Skin epidermis (tissue), 12 donors: ENCODE measurements around the gene THBS1.

ENCODE experiments used
- H3K27ac ChIP-seq, 21 experiments: fragments of 200-600 bp; sonication (generic) in 11 of 21; one replicate each; pipeline ENCODE4 v1.5.0; 2020; ENCODE audit warnings: mild to moderate bottlenecking in 3 of 21, inconsistent platforms in 2 of 21, moderate library complexity in 2 of 21
- H3K4me3 ChIP-seq, 7 experiments: fragments of 200-600 bp; sonication (generic) in 2 of 7; one replicate each; pipeline ENCODE4 v1.5.0; 2020; ENCODE audit warnings: inconsistent platforms in 2 of 7, mild to moderate bottlenecking in 2 of 7, moderate library complexity in 1 of 7

Gene THBS1

DNA sequence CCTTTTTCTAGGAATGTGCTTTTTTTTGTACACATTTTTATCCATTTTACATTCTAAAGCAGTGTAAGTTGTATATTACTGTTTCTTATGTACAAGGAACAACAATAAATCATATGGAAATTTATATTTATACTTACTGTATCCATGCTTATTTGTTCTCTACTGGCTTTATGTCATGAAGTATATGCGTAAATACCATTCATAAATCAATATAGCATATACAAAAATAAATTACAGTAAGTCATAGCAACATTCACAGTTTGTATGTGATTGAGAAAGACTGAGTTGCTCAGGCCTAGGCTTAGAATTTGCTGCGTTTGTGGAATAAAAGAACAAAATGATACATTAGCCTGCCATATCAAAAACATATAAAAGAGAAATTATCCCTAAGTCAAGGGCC, 16.5 kb downstream of the THBS1 start:
- Histone ChIP-seq H3K4me3 (no peak overlapping the region), H3K27ac (no peak overlapping the region)

DNA sequence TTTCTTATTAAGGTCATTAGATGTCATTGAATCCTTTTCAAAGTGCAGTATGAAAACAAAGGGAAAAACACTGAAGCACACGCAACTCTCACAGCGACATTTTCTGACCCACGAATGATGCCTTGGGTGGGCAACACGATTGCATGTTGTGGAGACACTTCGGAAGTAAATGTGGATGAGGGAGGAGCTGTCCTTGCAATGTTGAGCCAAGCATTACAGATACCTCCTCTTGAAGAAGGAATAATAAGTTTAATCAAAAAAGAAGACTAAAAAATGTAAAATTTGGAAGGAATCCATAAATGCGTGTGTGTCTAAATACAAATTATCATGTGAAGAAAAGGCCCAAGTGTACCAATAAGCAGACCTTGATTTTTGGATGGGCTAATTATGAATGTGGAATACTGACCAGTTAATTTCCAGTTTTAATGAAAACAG, 16.9 kb downstream of the THBS1 start:
- Histone ChIP-seq H3K4me3 (no peak overlapping the region), H3K27ac (no peak overlapping the region)

DNA sequence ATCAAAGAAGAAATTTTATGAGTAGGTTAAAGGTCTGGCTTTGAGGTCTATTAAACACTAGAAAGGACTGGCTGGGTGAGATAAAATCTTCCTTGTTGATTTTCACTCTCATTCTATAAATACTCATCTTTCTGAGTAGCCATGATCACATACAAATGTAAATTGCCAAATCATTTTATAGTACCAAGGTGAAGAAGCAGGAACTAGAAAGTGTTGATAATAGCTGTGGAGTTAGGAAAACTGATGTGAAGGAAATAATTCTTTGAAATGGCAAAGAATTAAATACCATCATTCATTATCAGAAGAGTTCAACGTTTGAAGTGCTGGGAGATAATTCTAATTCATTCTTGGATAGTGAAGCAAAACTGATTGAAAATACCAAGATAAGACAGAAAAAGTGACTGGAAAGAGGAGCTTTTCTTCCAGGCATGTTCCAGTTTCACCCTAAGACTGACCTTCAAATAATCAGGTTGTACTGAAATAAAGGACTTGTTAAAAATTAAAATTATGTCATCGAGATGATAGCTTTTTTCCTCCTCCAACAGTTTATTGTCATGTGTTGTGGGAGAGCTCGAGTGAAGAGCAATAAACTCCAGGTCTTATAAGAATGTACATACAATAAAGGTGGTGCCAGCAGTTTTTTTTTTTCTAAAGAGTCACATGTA, 17.4 kb downstream of the THBS1 start:
- H3K4me3 ChIP-seq: no peak overlapping the region
- H3K27ac ChIP-seq: no peak overlapping the region

DNA sequence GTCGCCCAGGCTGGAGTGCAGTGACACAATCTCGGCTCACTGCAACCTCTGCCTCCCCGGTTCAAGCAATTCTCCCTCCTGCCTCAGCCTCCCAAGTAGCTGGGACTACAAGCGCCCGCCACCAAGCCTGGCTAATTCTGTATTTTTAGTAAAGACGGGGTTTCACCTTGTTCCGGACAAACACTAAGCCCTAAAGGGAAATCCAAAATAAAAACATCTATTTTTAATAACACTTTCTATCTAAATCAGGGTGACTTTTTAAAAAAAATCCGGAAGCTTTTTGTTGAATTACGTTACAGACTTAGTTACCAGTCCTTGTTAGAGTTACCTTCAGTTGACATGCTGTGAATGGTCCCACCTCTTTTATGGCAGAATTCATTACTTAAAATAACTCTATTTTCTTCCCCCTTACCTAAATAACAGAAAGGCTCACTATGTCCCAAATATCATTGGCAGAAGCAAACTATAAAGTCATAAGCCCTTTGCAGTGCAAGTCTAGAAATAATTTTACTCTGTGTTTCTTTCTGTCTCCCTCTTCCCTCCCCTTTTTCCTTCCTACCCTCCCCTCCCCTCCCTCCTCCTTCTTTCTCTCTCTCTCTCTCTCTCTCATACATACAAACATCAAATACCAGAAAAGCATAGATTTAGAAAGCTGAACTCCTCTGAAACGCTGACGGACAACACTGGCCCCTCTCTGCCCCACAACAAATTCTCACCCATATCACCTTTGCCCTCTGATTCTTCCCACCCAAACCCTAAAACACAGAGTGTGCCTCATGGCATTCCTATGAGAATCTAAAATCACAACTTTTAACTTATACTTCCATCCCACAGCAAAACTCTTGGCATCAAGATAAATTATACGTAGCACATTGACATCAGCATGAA, 18.3 kb downstream of the THBS1 start:
- H3K27ac ChIP-seq: no peak overlapping the region
- H3K4me3 ChIP-seq: no peak overlapping the region

DNA sequence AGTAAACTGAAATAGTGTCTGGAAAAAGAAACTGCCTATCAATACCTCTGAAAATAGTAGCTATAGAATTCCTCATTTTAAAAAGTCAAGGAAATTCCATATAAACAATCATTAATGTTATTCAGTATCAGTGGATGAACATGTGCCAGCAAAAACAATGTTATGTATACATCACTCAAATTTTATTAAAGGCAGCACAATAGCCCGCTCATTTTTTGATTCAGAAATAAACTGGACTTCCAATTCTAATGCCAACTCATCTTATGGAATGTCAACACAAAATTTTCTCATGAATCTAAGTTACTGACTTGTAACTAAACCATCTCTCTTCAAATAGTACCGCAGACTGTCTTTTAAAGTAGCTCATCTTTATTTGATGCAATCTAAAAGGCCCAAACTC, 19.0 kb downstream of the THBS1 start:
- H3K4me3 ChIP-seq: no peak overlapping the region
- H3K27ac ChIP-seq: no peak overlapping the region

- H3K4me3 ChIP-seq: no peak overlapping the region
- no peak overlapping the region for H3K27ac ChIP-seq
Observed at GRCh38 chr15:39602143-39602542, 21.3 kb downstream of the THBS1 start.

GRCh38 chr15:39605146-39605545, 24.3 kb downstream of the THBS1 start:
- no peak overlapping the region for H3K27ac ChIP-seq

GRCh38 chr15:39608185-39609139, 27.6 kb downstream of the THBS1 start:
- Histone ChIP-seq H3K4me3 (no peak overlapping the region), H3K27ac (no peak overlapping the region)

More at GRCh38 chr15:39605146-39605545, 24.3 kb downstream of the THBS1 start:
- no peak overlapping the region for H3K4me3 ChIP-seq

DNA sequence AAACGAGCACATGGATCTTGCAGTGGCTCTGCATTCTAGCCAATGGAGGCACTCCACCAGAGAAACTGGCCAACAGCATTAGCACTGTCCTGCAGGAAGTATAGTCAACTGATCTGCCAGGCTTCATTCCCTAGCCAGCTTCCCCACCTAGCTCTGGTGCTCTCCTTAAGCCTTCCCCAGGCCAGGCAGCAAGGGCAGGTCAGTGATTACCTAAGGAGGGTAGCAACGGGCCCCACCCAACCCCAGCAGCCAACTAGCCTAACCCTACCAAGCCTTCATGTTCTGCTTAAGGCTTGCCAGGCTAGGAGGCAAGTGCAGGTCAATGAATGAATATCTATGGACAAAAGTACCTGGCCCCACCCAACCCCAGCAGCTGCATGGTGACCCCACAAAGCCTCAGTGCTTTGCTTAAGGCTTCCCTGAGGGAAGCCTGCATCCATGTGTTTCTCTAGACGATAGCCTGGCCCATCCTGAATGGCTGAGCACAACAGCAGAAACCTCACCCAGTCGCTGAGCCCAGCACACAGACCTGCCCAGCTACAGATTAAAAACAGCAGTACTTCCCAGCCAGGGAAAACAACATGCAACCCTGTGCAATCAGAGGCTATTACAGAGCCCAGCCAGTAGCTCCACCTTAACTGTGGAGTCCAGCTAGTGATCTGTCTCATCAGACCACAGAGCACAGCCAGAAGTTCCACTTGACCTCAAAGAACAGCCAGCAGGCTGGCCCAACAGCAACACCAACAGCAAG, 28.5 kb downstream of the THBS1 start:
- Histone ChIP-seq H3K4me3 (no peak overlapping the region), H3K27ac (no peak overlapping the region)

DNA sequence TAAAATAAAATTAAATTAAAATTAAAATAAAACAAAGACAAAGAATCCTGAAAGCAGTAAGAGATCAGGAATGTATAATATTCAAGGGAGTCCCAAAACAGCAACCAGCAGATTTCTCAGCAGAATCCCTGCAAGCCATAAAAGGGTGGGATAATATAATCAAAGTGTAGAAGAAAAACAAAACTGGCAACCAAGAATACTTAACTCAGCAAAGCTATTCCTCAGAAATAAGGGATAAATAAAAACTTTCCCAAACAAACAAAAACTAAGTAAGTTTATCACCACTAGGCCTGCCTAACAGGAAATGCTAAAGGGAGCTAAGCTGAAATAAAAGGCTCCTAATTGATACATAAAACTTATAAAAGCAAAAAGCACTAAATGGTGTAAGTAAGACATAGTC, 29.8 kb downstream of the THBS1 start:
- H3K4me3 ChIP-seq: no peak overlapping the region
- H3K27ac ChIP-seq: no peak overlapping the region

GRCh38 chr15:39613271-39613670, 32.4 kb downstream of the THBS1 start:
- no peak overlapping the region for H3K4me3 ChIP-seq
- no peak overlapping the region for H3K27ac ChIP-seq

DNA sequence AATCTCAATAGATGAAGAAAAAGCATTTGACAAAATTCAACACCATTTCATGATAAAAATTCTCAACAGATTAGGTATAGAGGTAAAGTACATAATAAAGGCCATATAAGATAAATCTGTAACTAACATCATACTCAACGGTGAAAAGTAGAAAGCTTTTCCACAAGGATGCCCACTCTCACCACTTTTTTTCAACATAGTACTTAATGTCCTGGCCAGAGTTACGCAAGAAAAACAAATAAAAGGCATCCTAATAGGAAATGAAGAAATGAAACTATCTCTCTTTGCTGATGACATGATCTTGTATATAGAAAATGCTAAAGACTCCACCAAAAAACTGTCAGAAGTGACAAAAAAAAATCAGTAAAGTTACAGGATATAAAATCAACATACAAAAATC, 33.0 kb downstream of the THBS1 start:
- no peak overlapping the region for H3K4me3 ChIP-seq
- H3K27ac ChIP-seq: no peak overlapping the region

DNA sequence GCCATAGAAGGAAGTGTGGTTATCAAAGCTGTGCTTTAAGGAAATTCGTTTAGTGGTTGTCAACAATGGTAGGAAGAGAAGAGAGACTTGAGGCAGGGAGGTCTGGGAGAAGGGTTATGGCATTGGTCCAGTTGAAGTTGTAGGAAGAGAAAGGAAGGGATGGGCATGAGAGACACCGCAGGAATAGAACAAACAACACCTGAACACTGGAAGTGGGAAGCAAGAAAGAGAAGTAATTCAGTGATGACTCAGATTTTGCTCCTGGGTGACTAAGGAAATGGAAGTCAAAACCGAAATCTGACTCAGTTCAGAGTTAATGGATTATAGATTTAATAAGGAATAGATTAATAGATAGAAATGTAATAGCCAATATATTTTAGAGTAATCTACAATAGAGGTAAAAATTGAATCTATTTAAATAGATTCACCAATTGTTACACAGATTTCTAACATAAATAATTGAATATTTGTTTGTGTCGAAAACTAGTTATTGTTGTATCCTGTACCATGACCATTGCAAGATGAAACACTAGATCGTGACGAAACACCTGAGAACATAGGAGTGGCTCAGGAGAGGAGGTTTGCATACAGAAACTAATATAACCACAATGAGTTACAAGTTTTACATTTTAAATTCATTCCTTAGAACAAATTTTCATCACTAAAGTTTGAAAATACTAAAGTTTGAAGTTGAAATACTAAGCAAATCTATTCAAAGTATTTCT, 36.0 kb downstream of the THBS1 start:
- no peak overlapping the region for H3K4me3 ChIP-seq
- no peak overlapping the region for H3K27ac ChIP-seq

DNA sequence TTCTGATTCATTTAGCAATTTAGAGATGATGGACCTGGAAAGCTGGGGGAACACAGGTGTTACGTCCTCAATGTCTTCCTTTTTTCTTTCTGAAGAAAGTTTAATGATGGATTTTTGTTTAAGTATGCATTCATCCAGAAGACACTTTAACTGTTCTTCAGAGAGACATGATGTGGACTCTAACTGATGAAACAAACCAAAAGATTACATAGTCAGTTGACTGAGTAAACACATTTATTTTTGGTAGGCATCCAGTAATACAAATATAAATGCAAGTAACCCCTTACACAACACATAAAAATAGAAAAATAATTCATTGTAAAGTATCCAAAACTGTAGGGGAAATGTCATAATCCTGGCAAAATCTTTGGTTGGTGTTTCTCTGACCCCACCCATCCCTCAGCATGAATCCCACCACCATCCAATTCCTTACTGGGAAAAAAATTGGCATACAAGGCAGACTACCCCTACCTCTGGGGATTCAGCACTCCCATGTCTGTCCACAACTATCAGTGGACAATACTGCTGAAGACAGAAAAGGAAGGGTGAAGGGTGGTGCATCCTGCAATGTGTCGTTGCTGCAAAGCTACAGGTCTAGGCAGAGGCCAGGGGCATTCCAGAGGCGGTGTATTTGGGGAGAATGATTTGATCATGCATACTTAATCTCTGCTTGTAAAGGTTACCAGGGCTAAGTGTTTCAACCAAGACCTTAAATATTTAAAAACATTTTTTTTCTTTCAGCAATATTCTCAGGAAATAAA, 37.4 kb downstream of the THBS1 start:
- no peak overlapping the region for H3K4me3 ChIP-seq
- H3K27ac ChIP-seq: no peak overlapping the region

DNA sequence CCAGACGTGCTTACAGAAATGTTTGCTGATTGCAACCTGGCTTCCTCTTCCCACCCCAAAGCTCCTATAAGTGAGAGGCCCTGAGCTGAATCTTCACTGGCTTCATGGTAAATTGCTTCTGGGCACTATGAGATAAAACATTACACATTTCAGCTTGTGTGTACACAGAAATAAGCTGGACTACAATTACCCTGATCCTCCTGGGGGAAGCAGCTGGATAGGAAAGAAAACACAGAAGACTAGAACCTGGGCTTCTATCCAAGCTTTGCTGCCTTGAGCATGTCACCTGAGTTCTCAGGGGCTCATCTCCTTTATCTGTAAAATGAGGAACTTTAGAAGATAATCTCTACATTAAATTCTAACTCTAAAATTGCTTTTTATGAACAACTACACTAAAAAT, 40.3 kb downstream of the THBS1 start:
- no peak overlapping the region for H3K4me3 ChIP-seq
- no peak overlapping the region for H3K27ac ChIP-seq

- no peak overlapping the region for H3K27ac ChIP-seq
- H3K4me3 ChIP-seq: no peak overlapping the region
Observed at GRCh38 chr15:39621976-39622375, 41.1 kb downstream of the THBS1 start.

GRCh38 chr15:39622660-39623516, 42.0 kb downstream of the THBS1 start:
- Histone ChIP-seq H3K4me3 (no peak overlapping the region), H3K27ac (peak overlapping the region in 4 of 21 experiments; percentile 15 to 83 (median 54))
